Ecto neural progenitor cell (in vitro differentiated cells): ENCODE results near the gene WDR5B.
"Not testable (repeated sequence)": the region's sequence is repeated elsewhere in the genome, so short reads cannot be mapped to it uniquely, and the experiment has no call there.

Source experiments
- DNase-seq: peaks from one replicate; pipeline ENCODE4 v3.0.0-alpha.2; 2018; ENCODE audit warnings: low spot score

Gene WDR5B

GRCh38 chr3:122415762-122416654 is at the start of gene WDR5B:
WDR5B (minus strand) TSS chr3:122416062; CDS start chr3:122415528, 534 bp downstream.
- DNase-seq = peak; percentile 99

GRCh38 chr3:122464659-122465058 is 48.8 kb upstream of the WDR5B start:
- DNase-seq = no peak

- DNase-seq = no peak
These were observed 46.5 kb upstream of the WDR5B start for GRCh38 chr3:122462406-122462805.

GRCh38 chr3:122461806-122462205 is 45.9 kb upstream of the WDR5B start:
- DNase-seq = no peak

GRCh38 chr3:122458992-122459391 is 43.1 kb upstream of the WDR5B start:
- DNase-seq = no peak

- DNase-seq = no peak
These were observed 41.8 kb upstream of the WDR5B start for GRCh38 chr3:122457706-122458105.

- no peak for DNase-seq
These were observed 40.2 kb upstream of the WDR5B start for GRCh38 chr3:122456074-122456473.

- no peak for DNase-seq
These were observed 35.5 kb upstream of the WDR5B start for GRCh38 chr3:122451371-122451770.

- not testable (repeated sequence) for DNase-seq
These were observed 32.4 kb upstream of the WDR5B start for GRCh38 chr3:122448218-122448617.

- DNase-seq = not testable (repeated sequence)
These were observed 28.6 kb upstream of the WDR5B start for GRCh38 chr3:122444491-122444887.

- DNase-seq = peak; percentile 45
These were observed 28.1 kb upstream of the WDR5B start for GRCh38 chr3:122443762-122444490.

GRCh38 chr3:122443090-122443489 is 27.2 kb upstream of the WDR5B start:
- peak; percentile 51 for DNase-seq

GRCh38 chr3:122435950-122436349 is 20.1 kb upstream of the WDR5B start:
- no peak for DNase-seq

GRCh38 chr3:122430371-122430770 is 14.5 kb upstream of the WDR5B start:
- DNase-seq = no peak

GRCh38 chr3:122427857-122428471 is 12.1 kb upstream of the WDR5B start:
- DNase-seq = no peak

- no peak for DNase-seq
These were observed 6.0 kb upstream of the WDR5B start for GRCh38 chr3:122421836-122422235.

GRCh38 chr3:122421101-122421500 is 5.2 kb upstream of the WDR5B start:
- no peak for DNase-seq

- no peak for DNase-seq
These were observed 1.1 kb upstream of the WDR5B start for GRCh38 chr3:122416966-122417365.

- DNase-seq = peak; percentile 50
These were observed 638 bp downstream of the WDR5B start for GRCh38 chr3:122415104-122415744.

- no peak for DNase-seq
These were observed 1.5 kb downstream of the WDR5B start for GRCh38 chr3:122414391-122414790.

- DNase-seq = no peak
These were observed 5.2 kb downstream of the WDR5B start for GRCh38 chr3:122410639-122411038.

GRCh38 chr3:122410111-122410510 is 5.8 kb downstream of the WDR5B start:
- no peak for DNase-seq
